H9 (cell line): ENCODE measurements around the gene APOM. TPM values are rescaled to one million over a fixed set of nuclear protein-coding genes. Genes with fewer than 3 reads are reported as not detected.

Experiments used
- DNase-seq: peaks from one replicate; pipeline ENCODE4 v3.0.0-alpha.2; 2017
- H2AFZ ChIP-seq: one replicate; pipeline ENCODE4 v1.6.1; 2013; ENCODE audit warnings: mild to moderate bottlenecking, low read length, control low read depth, moderate library complexity
- H2AK5ac ChIP-seq: 2 replicates; pipeline ENCODE4 v1.6.1; 2013; ENCODE audit warnings: low read length, control low read depth, mixed read lengths; ENCODE audit not compliant: insufficient read length
- H2BK120ac ChIP-seq: one replicate; pipeline ENCODE4 v1.6.1; 2013; ENCODE audit warnings: low read depth, mild to moderate bottlenecking, low read length, control low read depth, inconsistent platforms; ENCODE audit not compliant: poor library complexity, severe bottlenecking
- H2BK12ac ChIP-seq: 2 replicates; pipeline ENCODE4 v1.6.1; 2013; ENCODE audit warnings: low read length, control low read depth, mixed read lengths, low read depth; ENCODE audit not compliant: insufficient read length
- H2BK15ac ChIP-seq: 2 replicates; pipeline ENCODE4 v1.6.1; 2013; ENCODE audit warnings: low read depth, low read length, control low read depth
- H2BK20ac ChIP-seq: one replicate; pipeline ENCODE4 v1.6.1; 2013; ENCODE audit warnings: low read depth, mild to moderate bottlenecking, low read length, control low read depth, inconsistent platforms; ENCODE audit not compliant: poor library complexity, severe bottlenecking
- H2BK5ac ChIP-seq: 2 replicates; pipeline ENCODE4 v1.6.1; 2013; ENCODE audit warnings: low read length, control low read depth, mixed read lengths; ENCODE audit not compliant: insufficient read length
- H3K14ac ChIP-seq: 2 replicates; pipeline ENCODE4 v1.6.1; 2013; ENCODE audit warnings: low read length, control low read depth; ENCODE audit not compliant: insufficient read depth
- H3K18ac ChIP-seq: 2 replicates; pipeline ENCODE4 v1.6.1; 2013; ENCODE audit warnings: low read depth, mild to moderate bottlenecking, mixed read lengths, low read length, control low read depth; ENCODE audit not compliant: insufficient read length
- H3K23ac ChIP-seq: 2 replicates; pipeline ENCODE4 v1.6.1; 2013; ENCODE audit warnings: low read length, control low read depth, mixed read lengths, low read depth; ENCODE audit not compliant: insufficient read length
- H3K23me2 ChIP-seq: 2 replicates; pipeline ENCODE4 v1.6.1; 2013; ENCODE audit warnings: low read depth, mild to moderate bottlenecking, mixed read lengths, low read length, control low read depth; ENCODE audit not compliant: insufficient read length, poor library complexity, severe bottlenecking
- H3K27ac ChIP-seq: 2 replicates; pipeline ENCODE4 v1.5.1; 2013; ENCODE audit warnings: low read length, control low read depth, mixed read lengths, low read depth; ENCODE audit not compliant: insufficient read length
- H3K27me3 ChIP-seq: 2 replicates; pipeline ENCODE4 v1.6.1; 2013; ENCODE audit warnings: low read length, control low read depth, inconsistent platforms; ENCODE audit not compliant: insufficient read depth
- H3K4ac ChIP-seq: 2 replicates; pipeline ENCODE4 v1.6.1; 2013; ENCODE audit warnings: low read depth, mild to moderate bottlenecking, control low read depth, inconsistent platforms, low read length, moderate library complexity
- H3K4me1 ChIP-seq: 2 replicates; pipeline ENCODE4 v1.6.1; 2013; ENCODE audit warnings: low read length, control low read depth, inconsistent platforms; ENCODE audit not compliant: insufficient read depth
- H3K4me2 ChIP-seq: 2 replicates; pipeline ENCODE4 v1.6.1; 2013; ENCODE audit warnings: low read length, control low read depth, mixed read lengths; ENCODE audit not compliant: insufficient read length, insufficient read depth
- H3K56ac ChIP-seq: 2 replicates; pipeline ENCODE4 v1.6.1; 2013; ENCODE audit warnings: low read depth, mild to moderate bottlenecking, mixed read lengths, low read length, control low read depth; ENCODE audit not compliant: insufficient read length
- H3K79me1 ChIP-seq: 2 replicates; pipeline ENCODE4 v1.6.1; 2013; ENCODE audit warnings: low read depth, mild to moderate bottlenecking, moderate library complexity, low read length, control low read depth, inconsistent platforms; ENCODE audit not compliant: insufficient read depth, poor library complexity, severe bottlenecking
- H3K79me2 ChIP-seq: 2 replicates; pipeline ENCODE4 v1.6.1; 2013; ENCODE audit warnings: low read length, control low read depth, inconsistent platforms; ENCODE audit not compliant: insufficient read depth
- H3K9ac ChIP-seq: 2 replicates; pipeline ENCODE4 v1.6.1; 2013; ENCODE audit warnings: low read length, control low read depth, mixed read lengths; ENCODE audit not compliant: insufficient read length; ENCODE audit errors: extremely low read depth
- H3K9me3 ChIP-seq: one replicate; pipeline ENCODE4 v1.6.1; 2013; ENCODE audit warnings: low read depth, low read length, inconsistent platforms; ENCODE audit not compliant: control insufficient read depth
- H3T11ph ChIP-seq: one replicate; pipeline ENCODE4 v1.6.1; 2013; ENCODE audit warnings: mild to moderate bottlenecking, low read length, control low read depth, inconsistent platforms
- H4K20me1 ChIP-seq: one replicate; pipeline ENCODE4 v1.6.1; 2013; ENCODE audit not compliant: control insufficient read depth, insufficient read length, insufficient read depth
- H4K5ac ChIP-seq: 2 replicates; pipeline ENCODE4 v1.6.1; 2013; ENCODE audit warnings: low read depth, mild to moderate bottlenecking, mixed read lengths, low read length, control low read depth; ENCODE audit not compliant: insufficient read length
- H4K8ac ChIP-seq: replicated peaks from 2 replicates; pipeline ENCODE4 v1.6.1; 2013; ENCODE audit warnings: low read length, control low read depth, mixed read lengths, low read depth; ENCODE audit not compliant: insufficient read length
- H4K91ac ChIP-seq: 2 replicates; pipeline ENCODE4 v1.6.1; 2013; ENCODE audit warnings: low read depth, mild to moderate bottlenecking, moderate library complexity, mixed read lengths, low read length, control low read depth; ENCODE audit not compliant: insufficient read length
- H3K27ac Mint-ChIP-seq, 3 experiments: 2 replicates in 2 of 3; 3 replicates in 1 of 3; pipeline ENCODE4 v1.8.0; 2020 to 2021; ENCODE audit warnings: mixed read lengths in 3 of 3, mild to moderate bottlenecking in 1 of 3, moderate library complexity in 1 of 3
- H3K27me3 Mint-ChIP-seq: 2 replicates; pipeline ENCODE4 v1.8.0; 2021; ENCODE audit warnings: low read depth, mild to moderate bottlenecking, moderate library complexity, mixed read lengths
- H3K36me3 Mint-ChIP-seq, 3 experiments: 2 replicates in 2 of 3; 3 replicates in 1 of 3; pipeline ENCODE4 v1.8.0; 2020 to 2021; ENCODE audit warnings: low read depth in 3 of 3, mixed read lengths in 3 of 3; ENCODE audit not compliant: insufficient read depth in 1 of 3
- H3K4me1 Mint-ChIP-seq, 2 experiments: 2 replicates each; pipeline ENCODE4 v1.8.0; 2020; ENCODE audit warnings: mixed read lengths in 2 of 2
- H3K4me3 Mint-ChIP-seq, 2 experiments: 2 replicates in 1 of 2; 3 replicates in 1 of 2; pipeline ENCODE4 v1.8.0; 2020 to 2021; ENCODE audit warnings: mild to moderate bottlenecking in 2 of 2, mixed read lengths in 2 of 2, moderate library complexity in 1 of 2
- H3K9me3 Mint-ChIP-seq, 2 experiments: 2 replicates in 1 of 2; 3 replicates in 1 of 2; pipeline ENCODE4 v1.8.0; 2020; ENCODE audit warnings: mild to moderate bottlenecking in 2 of 2, mixed read lengths in 2 of 2, moderate library complexity in 1 of 2
- CTCF ChIP-seq: fragments of 200-600 bp; sonication (generic); conservative IDR thresholded peaks from 3 replicates; pipeline ENCODE4 v1.8.0; 2021; ENCODE audit warnings: antibody characterized with exemption, mild to moderate bottlenecking
- WGBS: extraction: QIAGEN DNeasy Blood & Tissue Kit; methylation state at CpG from one replicate; pipeline ENCODE4 v1.1.7; 2013; ENCODE audit warnings: missing lambda C conversion rate, low lambda C conversion rate, mixed read lengths; ENCODE audit not compliant: insufficient read length; ENCODE audit errors: extremely low coverage; 5-methylcytosine and 5-hydroxymethylcytosine counted together
- total RNA-seq: library from RNA; stranded (reverse); gene quantifications from 2 replicates; pipeline ENCODE4 v1.2.1, GENCODE V29; 2021

Gene APOM
- total RNA-seq, 1 experiment from 2014 or later, result 3.6 TPM

DNA sequence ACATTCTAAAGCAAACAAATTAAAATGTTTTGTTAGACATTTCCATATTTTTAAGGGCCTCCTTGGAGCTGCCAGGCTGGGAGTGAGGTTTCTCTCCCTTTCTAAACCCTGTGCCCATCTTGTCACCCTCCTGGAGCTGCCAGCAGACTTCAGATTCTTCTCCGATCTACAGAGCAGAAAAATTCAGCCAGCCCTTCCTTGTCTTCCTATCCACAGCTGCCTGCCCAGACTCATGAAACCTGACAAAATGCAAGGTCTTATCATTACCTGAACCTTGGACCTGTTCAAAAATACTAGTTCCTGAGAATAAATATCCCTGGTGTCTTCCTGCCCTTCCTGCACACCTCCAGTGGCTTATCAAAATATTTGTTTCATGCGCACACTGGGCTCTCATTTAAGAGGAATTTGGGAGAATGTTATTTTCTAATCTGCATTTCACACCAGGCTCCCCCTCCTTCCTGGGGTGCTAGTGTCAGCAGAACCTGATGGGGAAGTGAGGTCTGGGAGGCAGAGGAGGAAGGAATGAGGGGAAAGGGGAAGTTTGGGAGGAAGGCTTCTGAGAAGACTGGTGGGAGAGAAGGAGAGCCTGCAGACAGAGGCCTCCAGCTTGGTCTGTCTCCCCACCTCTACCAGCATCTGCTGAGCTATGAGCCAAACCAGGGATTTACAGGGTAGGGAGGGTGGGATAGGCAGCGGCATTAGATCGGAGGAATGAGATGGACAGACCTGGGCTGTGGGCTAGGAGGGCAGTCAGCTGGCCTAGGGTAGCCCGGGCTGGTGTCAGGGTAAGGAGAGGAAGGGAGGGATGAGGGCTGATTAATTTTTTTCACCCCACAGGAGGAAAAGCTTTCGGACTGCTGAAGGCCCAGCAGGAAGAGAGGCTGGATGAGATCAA, 40.8 kb upstream of the APOM start, which contains the start of gene AIF1:
TSS of gene AIF1 (plus strand) at position 551 of the 895 bp plus-strand sequence. CDS start at position 647, 96 bp downstream.
- Histone ChIP-seq H3K9me3 (no peaks in the 10 kb centered on the region), H2AK5ac (no peak within 1 kb of the TSS), H3K9ac (peak within 1 kb of the TSS; percentile 40), H3K18ac (peak within 1 kb of the TSS; percentile 72), H3K56ac (no peak within 1 kb of the TSS), H2BK15ac (0 out of 2 replicates have a peak within 1 kb of the TSS, but pooled peaks have one; percentile 52), H3K23me2 (no peaks in the 10 kb centered on the region), H3K79me1 (no peaks in the 10 kb centered on the region), H4K20me1 (no peaks in the 10 kb centered on the region), H3T11ph (no peak within 1 kb of the TSS), H4K5ac (no peak within 1 kb of the TSS), H2BK120ac (no peak within 1 kb of the TSS), H2BK12ac (no peak within 1 kb of the TSS), H4K8ac (no peak within 1 kb of the TSS), H3K23ac (no peak within 1 kb of the TSS), H3K14ac (peak within 1 kb of the TSS; percentile 15; the same call in 1 of the 2 replicates), H3K27me3 (no peaks in the 10 kb centered on the region), H2BK20ac (no peak within 1 kb of the TSS), H4K91ac (no peak within 1 kb of the TSS), H2AFZ (no peak within 1 kb of the TSS), H3K27ac (no peak within 1 kb of the TSS), H3K79me2 (no peaks in the 10 kb centered on the region), H3K4me1 (peaks cover 14% of the 10 kb centered on the region; the same call in 1 of the 2 replicates), H3K4ac (no peak within 1 kb of the TSS), H3K4me2 (no peak within 1 kb of the TSS), H2BK5ac (no peak within 1 kb of the TSS)
- TF ChIP-seq CTCF, result no peak
- H3K4me3 Mint-ChIP-seq, result peak within 1 kb of the TSS in 1 of 2 experiments; percentile 29; a peak in 1 of 5 replicates
- no peak for DNase-seq
- no peaks in the 10 kb centered on the region; a peak in 1 of 7 replicates for H3K36me3 Mint-ChIP-seq
- H3K27me3 Mint-ChIP-seq, result no peaks in the 10 kb centered on the region
- H3K4me1 Mint-ChIP-seq, result peaks cover 21 to 29% of the 10 kb centered on the region in 2 experiments
- H3K27ac Mint-ChIP-seq, result peak within 1 kb of the TSS; percentile 37 to 94 (median 78); a peak in 5 of 7 replicates
- H3K9me3 Mint-ChIP-seq, result no peaks in the 10 kb centered on the region
- WGBS, result no CpG with 5 or more reads among the region's 6 CpGs
